HG02885 (cell line): ENCODE data around the gene TBC1D5.

Experiments
- ATAC-seq: cut with Tn5 transposase; IDR thresholded peaks from one replicate; pipeline ENCODE4 v1.9.1; 2021; ENCODE audit warnings: mild to moderate bottlenecking; ENCODE audit not compliant: unreplicated experiment, poor library complexity

The TBC1D5 gene

GRCh38 chr3:17605934-17606333 is 136.5 kb downstream of the TBC1D5 start:
- no peak for ATAC-seq

DNA sequence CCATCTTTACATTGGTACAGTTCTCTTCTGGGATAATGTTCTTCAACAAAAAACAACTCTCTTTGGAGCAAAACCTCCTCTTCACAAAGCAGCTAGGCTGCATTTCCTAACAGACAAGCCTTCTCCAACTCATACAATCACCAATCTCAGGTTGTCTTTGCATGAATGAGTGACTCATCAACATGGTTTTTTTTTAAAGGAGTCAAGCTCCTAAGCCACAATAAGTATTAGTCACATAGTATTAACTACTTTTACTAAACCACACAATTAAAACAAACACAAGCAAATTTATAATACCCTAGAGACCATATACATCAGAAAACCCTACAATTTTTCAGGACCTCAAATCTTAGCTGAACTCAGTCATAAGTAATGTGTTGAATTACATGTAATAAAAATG is 137.4 kb downstream of the TBC1D5 start:
- ATAC-seq, result no peak

GRCh38 chr3:17602126-17602525 is 140.3 kb downstream of the TBC1D5 start:
- ATAC-seq, result no peak

DNA sequence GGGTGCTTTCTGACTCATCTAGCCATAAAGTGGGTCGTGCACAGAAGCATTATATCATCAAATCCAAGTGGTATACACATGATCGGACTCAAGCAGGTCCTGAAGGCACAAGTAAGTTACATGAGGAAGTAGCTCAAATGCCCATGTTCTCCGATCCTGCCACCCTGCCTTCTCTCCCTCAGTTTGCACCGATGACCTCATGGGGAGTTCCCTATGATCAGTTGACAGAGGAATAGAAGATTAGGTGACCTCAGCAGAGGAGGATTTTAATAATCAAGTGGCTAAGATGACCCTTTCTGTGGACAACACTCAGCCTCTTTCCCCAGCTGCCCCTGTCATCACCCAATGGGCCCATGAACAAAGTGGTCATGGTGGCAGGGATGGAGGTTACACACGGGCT is 149.5 kb downstream of the TBC1D5 start:
- no peak for ATAC-seq

DNA sequence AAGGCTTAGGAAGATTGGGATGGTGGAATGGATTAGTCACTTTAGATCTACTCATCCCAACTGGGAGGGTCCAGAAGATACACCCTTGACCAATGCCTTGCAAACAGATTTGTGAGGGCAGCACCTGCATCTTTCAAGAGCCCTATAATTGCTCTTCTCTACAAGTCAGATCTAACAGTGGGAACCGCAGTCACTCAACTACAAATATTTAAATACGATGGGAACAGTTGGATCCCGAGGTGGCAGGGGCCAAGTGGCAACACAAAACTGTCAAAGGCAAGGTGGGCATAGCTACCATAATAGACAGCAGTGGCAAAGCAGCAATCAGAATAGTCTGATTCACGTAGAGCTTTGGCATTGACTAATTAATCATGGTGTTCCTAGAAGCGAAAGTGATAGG is 152.0 kb downstream of the TBC1D5 start:
- ATAC-seq, result no peak

- no peak for ATAC-seq
These were observed 152.5 kb downstream of the TBC1D5 start for GRCh38 chr3:17589888-17590287.

- no peak for ATAC-seq
These were observed 154.0 kb downstream of the TBC1D5 start for GRCh38 chr3:17588422-17588821.

DNA sequence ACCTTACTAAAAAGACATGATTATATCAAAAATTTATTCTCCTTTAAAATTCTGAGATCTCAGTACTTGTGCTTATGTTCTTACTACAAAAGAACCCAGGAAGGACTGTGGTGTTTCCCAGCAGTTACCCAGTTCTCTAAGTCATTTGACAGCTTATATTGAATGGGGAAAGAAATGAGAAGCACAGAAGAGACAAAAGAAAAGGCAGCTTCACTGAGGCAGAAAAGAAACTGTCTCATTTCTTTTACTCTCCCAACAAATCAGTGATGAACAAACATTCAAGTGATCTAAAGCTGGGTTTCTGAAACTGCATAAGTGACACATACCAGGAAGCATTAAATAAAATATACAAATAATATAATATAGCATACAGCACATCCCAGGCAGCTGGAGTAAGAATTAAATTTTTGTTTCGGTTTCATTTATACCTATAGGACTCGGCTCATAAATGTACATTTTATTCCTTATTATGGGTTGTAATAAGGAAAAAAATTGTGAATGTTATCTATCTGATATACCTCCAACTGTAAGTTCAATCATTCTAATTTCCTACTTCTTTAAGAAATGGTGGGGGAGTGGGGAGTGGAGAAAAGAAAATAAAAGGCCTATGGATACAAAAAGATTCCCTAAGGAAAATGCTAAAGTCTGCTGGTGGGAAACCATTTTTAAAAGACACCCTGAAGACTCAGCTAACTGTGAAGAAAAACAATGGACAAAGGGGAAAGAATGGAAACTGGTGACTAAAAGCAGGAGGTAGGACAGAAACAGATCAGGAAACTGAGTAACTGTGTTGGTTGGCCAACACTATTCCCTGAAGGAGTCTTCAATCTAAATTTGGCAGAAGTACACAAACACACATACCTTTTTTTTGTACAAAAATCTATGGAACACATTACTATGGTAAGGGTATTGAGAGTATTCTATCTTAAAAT is 156.8 kb downstream of the TBC1D5 start:
- no peak for ATAC-seq

DNA sequence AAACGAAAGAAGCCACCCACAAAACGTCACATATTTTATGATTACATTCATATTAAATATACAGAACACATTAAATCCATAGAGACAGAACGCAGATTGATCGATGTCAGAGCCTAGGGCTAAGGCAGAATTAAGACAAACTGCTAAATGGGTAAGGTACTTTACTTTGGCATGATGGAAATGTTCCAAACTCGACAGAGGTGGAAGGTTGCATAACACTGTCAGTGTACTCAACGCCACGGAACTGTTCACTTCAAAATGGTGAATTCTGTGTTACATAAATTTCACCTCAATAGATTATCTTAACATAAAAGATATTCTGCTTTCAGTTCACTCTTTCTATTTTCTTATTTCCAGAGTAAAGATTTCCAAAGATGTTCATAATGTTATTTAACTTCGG is 158.4 kb downstream of the TBC1D5 start:
- ATAC-seq, result no peak

GRCh38 chr3:17583530-17583929 is 158.9 kb downstream of the TBC1D5 start:
- ATAC-seq, result no peak

DNA sequence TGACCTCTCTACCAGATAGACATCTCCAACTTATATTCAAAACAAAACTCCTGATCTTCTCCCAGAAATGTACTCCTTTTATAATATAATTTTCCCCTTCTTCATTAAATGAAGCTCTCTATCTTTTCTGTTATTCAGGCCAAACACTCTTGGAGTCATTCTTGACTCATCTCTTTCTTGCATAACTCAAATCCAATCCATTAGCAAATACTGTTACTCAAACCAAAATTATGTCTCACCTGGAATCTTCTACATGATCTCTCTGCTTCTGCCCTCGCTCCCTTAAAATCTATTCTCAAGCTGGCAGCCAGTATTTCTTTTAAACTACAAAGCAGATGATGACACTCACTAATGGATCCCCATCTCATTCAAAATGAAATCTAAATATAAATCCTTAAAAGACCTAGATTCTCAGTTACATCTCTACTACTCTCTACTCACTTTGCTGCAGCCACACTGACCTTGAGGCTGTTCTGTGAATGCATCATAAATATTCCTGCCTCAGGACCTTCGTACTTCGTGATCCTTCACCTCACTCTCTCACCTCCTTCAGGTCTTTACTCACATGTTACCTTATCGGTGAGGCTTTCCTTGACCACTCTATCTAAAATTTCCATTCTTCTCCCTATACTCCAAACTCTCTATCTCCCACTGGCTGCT is 160.9 kb downstream of the TBC1D5 start:
- no peak for ATAC-seq

- ATAC-seq, result no peak
These were observed 161.5 kb downstream of the TBC1D5 start for GRCh38 chr3:17580901-17581300.

GRCh38 chr3:17579289-17580031 is 163.0 kb downstream of the TBC1D5 start:
- ATAC-seq, result peak; percentile 99

DNA sequence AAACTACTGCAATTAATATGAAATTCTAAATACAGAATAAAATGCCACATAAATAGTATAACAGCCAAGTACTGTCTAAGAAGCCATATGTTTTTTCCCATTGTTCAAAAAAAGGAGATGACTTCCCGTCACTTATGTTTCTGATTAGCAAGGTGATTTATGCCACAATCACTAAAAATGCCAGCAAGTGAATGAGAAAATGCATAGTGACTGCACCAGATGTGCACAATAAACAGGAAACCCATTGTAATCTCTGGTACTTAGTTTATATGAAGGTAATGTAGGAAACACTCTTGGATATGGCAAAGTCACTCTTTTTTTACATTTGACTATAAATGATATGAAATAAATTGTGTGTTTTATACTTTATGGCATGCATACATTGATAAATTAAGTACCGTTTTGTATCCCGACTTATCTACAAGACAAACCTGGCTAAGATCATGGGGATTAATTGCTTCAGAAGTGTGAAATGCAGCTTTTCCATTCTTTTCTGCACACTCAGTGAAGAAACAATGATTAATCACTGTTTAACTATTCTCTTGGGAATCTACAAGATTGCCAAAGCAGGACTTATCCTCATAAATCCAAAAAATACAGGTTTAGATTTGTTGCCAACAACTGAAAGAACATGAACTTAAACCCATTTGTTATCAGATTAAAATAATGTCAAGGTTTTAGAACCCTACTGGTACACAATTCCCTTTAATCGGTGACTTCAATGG is 164.5 kb downstream of the TBC1D5 start:
- ATAC-seq, result no peak

- peak; percentile 99 for ATAC-seq
These were observed 169.0 kb downstream of the TBC1D5 start for GRCh38 chr3:17573396-17573795.

DNA sequence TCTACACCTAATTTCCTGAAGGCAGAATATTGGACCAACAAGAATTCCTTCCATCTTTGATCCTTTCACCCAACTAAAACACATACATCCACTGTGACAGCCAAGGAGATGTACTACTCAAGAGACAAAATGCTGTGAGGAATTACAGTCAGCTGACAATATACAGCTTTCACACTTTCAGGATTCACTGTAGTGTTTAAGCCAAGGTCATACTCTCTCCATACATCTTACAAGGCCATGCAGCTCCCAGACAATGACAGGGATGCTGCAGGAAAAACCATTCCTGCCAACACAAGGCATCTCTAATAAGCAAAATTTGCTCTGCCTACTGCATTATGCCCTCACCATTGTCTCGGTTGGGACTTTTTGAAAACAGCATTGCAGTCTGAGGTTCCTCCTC is 170.7 kb downstream of the TBC1D5 start:
- ATAC-seq, result no peak

DNA sequence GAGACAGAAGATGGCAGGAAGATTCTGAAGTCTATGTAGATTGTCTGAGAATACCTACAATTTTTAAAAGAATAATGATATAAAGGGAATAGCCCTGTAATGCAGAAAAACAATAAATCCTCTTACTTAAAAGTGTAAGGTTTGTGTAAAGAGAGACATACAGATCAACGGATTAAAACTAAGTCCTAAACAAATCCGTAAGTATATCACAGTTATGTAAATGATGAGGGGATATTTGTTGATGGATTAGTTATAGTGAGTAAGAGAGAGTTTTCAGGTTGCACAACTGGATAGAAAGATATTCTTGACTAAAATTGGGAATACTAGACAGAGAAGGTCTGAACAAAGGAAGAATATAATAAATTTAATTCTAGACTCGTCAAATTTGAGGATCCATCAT is 179.6 kb downstream of the TBC1D5 start:
- ATAC-seq, result no peak

DNA sequence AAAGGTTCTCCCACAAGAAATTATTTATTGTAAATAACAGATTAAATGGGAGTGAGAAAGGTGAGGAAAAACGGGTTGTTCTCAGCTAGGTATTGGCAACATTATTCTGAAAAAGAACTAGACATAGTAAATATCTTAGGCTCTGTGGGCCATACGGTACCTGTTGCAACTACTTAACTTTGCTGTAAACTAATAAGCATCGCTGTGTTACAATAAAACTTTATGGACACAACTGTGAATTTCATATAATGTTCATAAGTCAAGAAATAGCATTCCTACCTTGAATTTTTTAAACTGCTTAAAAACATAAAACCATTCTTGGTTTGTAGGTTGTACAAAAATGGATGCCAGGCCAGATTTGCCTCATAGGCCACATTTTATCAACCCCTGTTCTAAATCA is 183.9 kb downstream of the TBC1D5 start:
- ATAC-seq, result no peak

GRCh38 chr3:17557749-17558463 is 184.5 kb downstream of the TBC1D5 start:
- no peak for ATAC-seq

DNA sequence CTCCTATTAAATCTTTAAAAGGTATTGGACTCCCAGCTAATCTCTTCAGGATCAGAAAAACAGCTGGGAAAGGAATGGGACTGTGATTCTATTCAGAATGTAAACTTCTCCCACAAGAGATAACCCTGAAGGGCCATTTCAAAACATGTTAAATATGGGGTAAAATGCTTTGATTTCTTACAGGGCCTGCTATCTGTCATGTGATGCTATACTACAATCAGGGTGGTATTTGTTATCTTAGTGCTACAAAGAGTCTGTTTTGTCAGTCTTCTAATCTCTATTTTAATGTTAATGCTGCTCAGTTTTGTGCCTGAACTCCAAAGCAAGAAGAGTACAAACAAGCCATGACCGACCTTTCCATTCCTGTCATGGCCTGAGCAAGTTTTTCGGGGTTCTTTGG is 186.9 kb downstream of the TBC1D5 start:
- no peak for ATAC-seq
